ENCODE measurements around the gene TREML2. TPM values are rescaled to one million over a fixed set of nuclear protein-coding genes. Genes with fewer than 3 reads are reported as not detected.

TREML2 gene
- total and polyA plus RNA-seq, 2 of the 8 experiments (the other 6 are each of a cell fraction or from before 2014, with no cell fraction given), result 0.09 to 0.18 TPM

- no peak overlapping the region for H2AK5ac ChIP-seq (ENCODE audit: low read depth, low read length)
- CTCF ChIA-PET (ENCODE audit: partially characterized antibody), result interaction anchor here (0.6 to 1.3 kb wide), 4 partner anchors 9 to 807 kb away, joined by 3 to 4 read pairs (median 3); no protein-coding TSS in a partner anchor
Observed at GRCh38 chr6:41247288-41247865, 46.4 kb upstream of the TREML2 start.

More at GRCh38 chr6:41247288-41247865, 46.4 kb upstream of the TREML2 start:
- Histone ChIP-seq H3K9ac (replicated peaks in 1 of 4; ENCODE audit: extremely low read depth in 1 of 4, low read depth in 3 of 4, low read length in 3 of 4) (no peak overlapping the region), H4K5ac (ENCODE audit: insufficient read length, low read depth, low read length) (no peak overlapping the region), H3K27me3 (replicated peaks in 1 of 4; ENCODE audit: control insufficient read depth in 3 of 4, extremely low read depth in 1 of 4, insufficient read depth in 3 of 4, low read length in 3 of 4) (no peaks in the 10 kb centered on the region), H2BK5ac (ENCODE audit: low read depth, low read length) (no peak overlapping the region), H3K4me3 (ENCODE audit: extremely low read depth in 1 of 4, insufficient read depth in 2 of 4, low read depth in 3 of 4, low read length in 4 of 4) (no peak overlapping the region), H4K8ac (ENCODE audit: extremely low read depth, insufficient read depth, low read length) (no peak overlapping the region), H2BK15ac (ENCODE audit: low read length) (no peak overlapping the region), H3K79me2 (ENCODE audit: control insufficient read depth in 1 of 2, insufficient read depth in 2 of 2, low read length in 2 of 2) (no peaks in the 10 kb centered on the region), H2BK20ac (ENCODE audit: low read length) (no peak overlapping the region), H4K91ac (replicated peaks; ENCODE audit: insufficient read length, low read length) (no peak overlapping the region), H4K20me1 (replicated peaks in 1 of 2; ENCODE audit: control insufficient read depth in 1 of 2, insufficient read depth in 2 of 2, low read length in 2 of 2) (peaks cover 0 to 1% of the 10 kb centered on the region in 2 experiments), H3K23me2 (ENCODE audit: low read depth, low read length) (peaks cover 1% of the 10 kb centered on the region; the same call in 1 of the 2 replicates), H3K9me3 (ENCODE audit: insufficient read depth in 2 of 2, low read depth in 1 of 2, low read length in 1 of 2) (no peaks in the 10 kb centered on the region), H2BK12ac (ENCODE audit: low read depth, low read length) (no peak overlapping the region), H3K56ac (replicated peaks; ENCODE audit: insufficient read length, low read depth, low read length) (no peak overlapping the region), H3K4ac (replicated peaks; ENCODE audit: insufficient read length, low read depth, low read length) (no peak overlapping the region), H3K27ac (ENCODE audit: low read depth, low read length) (no peak overlapping the region), H2BK120ac (replicated peaks; ENCODE audit: low read depth, low read length) (no peak overlapping the region), H3K18ac (ENCODE audit: extremely low read depth, low read length) (no peak overlapping the region; the same call in 1 of the 2 replicates), H3K4me1 (replicated peaks in 1 of 4; ENCODE audit: control insufficient read depth in 3 of 4, insufficient read depth in 4 of 4, low read length in 3 of 4) (no peaks in the 10 kb centered on the region), H3K14ac (ENCODE audit: insufficient read length) (no peak overlapping the region), H3K23ac (ENCODE audit: insufficient read length) (no peak overlapping the region), H3K36me3 (ENCODE audit: control insufficient read depth in 2 of 4, insufficient read depth in 4 of 4, low read length in 3 of 4) (no peaks in the 10 kb centered on the region), H3K4me2 (ENCODE audit: insufficient read depth in 1 of 2, low read depth in 2 of 2, low read length in 2 of 2) (no peak overlapping the region), H2AFZ (ENCODE audit: low read length) (no peak overlapping the region), H3K79me1 (ENCODE audit: low read depth, low read length) (no peaks in the 10 kb centered on the region)
- DNase-seq (ENCODE audit: low read depth in 1 of 2, low spot score in 2 of 2) (no peak), FAIRE-seq (no peak)
- TF ChIP-seq JUN (IDR thresholded peaks at IDR 0.05; ENCODE audit: low read depth, low read length), result no peak
- TF ChIP-seq CEBPB (IDR thresholded peaks at IDR 0.05; ENCODE audit: low read depth, low read length), result no peak
- TF ChIP-seq CBX5 (IDR thresholded peaks at IDR 0.05; ENCODE audit: low read depth, low read length), result no peak
- TF ChIP-seq CBX8 (IDR thresholded peaks at IDR 0.05; ENCODE audit: borderline replicate concordance, low read depth, low read length), result no peak
- no peak for TF ChIP-seq KDM5A (IDR thresholded peaks at IDR 0.05; ENCODE audit: low read length)
- no peak for TF ChIP-seq GTF2F1 (IDR thresholded peaks at IDR 0.05; ENCODE audit: borderline replicate concordance, low read depth, low read length)
- TF ChIP-seq POLR2AphosphoS5 (IDR thresholded peaks at IDR 0.05; ENCODE audit: low read depth, low read length), result no peak
- no peak for TF ChIP-seq CHD1 (IDR thresholded peaks at IDR 0.05; ENCODE audit: low read depth, low read length)
- TF ChIP-seq ZNF274 (IDR thresholded peaks at IDR 0.05; ENCODE audit: borderline replicate concordance, extremely low read depth, low read length), result no peak
- TF ChIP-seq NANOG (IDR thresholded peaks at IDR 0.05; ENCODE audit: insufficient read depth, low read depth, low read length, poor library complexity, severe bottlenecking), result no peak
- POLR2A ChIA-PET (ENCODE audit: partially characterized antibody), result interaction anchor here (1.3 kb wide), 1 partner anchor 8 kb away, joined by 4 read pairs; no protein-coding TSS in a partner anchor
- 75% methylated on average over 9 of the region's 9 CpGs; no CpG with 5 or more reads in 1 of the 2 experiments for WGBS, 2 experiments (ENCODE audit: extremely low coverage in 1 of 2, insufficient coverage in 1 of 2, insufficient read length in 1 of 2, insufficient replicate concordance in 2 of 2, low coverage in 1 of 2, low lambda C conversion rate in 2 of 2, missing lambda C conversion rate in 1 of 2)
